Neuron (in vitro differentiated cells): ENCODE results near the gene C11orf68.

Experiments used
- H2AFZ ChIP-seq: one replicate; pipeline ENCODE4 v1.6.1; 2013; ENCODE audit warnings: low read depth, mild to moderate bottlenecking, inconsistent platforms, low read length, moderate library complexity
- H3K27me3 ChIP-seq: one replicate; pipeline ENCODE4 v1.6.1; 2013; ENCODE audit warnings: low read length; ENCODE audit not compliant: insufficient read depth
- H3K36me3 ChIP-seq: one replicate; pipeline ENCODE4 v1.6.1; 2013; ENCODE audit warnings: low read length; ENCODE audit not compliant: insufficient read depth
- H3K4me1 ChIP-seq: one replicate; pipeline ENCODE4 v1.6.1; 2013; ENCODE audit warnings: low read length; ENCODE audit not compliant: insufficient read depth
- H3K4me3 ChIP-seq: 2 replicates; pipeline ENCODE4 v1.5.1; 2013; ENCODE audit warnings: mild to moderate bottlenecking, low read length, moderate library complexity
- H3K9me3 ChIP-seq: one replicate; pipeline ENCODE4 v1.6.1; 2013; ENCODE audit warnings: low read length

C11orf68 gene

DNA sequence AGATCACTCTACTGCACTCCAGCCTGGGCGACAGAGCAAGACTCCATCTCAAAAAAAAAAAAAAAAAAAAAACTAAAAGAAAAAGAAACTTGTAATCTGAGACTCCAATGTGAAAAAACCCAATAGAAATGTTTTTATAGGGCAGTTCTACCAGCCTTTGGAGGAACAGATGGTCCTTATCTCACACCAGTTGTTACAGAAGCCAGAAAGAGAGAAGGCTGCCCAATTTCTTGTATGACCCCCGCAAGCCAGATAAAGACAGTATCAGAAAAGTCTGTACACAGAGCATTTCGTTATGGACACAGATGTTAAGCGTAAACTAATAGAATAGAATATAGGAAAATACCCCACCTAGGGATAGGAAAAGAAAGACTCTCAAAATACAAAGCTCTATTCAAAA lies 15.2 kb upstream of the C11orf68 start:
- Histone ChIP-seq H3K27me3 (no peaks in the 10 kb centered on the region), H2AFZ (no peak overlapping the region), H3K36me3 (no peaks in the 10 kb centered on the region), H3K4me1 (peaks cover 4% of the 10 kb centered on the region), H3K9me3 (no peaks in the 10 kb centered on the region), H3K4me3 (no peak overlapping the region)

GRCh38 chr11:65932558-65932919 lies 13.7 kb upstream of the C11orf68 start:
- no peaks in the 10 kb centered on the region for H3K36me3 ChIP-seq
- H3K4me1 ChIP-seq, result peaks cover 2% of the 10 kb centered on the region
- no peaks in the 10 kb centered on the region for H3K9me3 ChIP-seq
- peak overlapping the region; percentile 43 for H2AFZ ChIP-seq
- H3K4me3 ChIP-seq, result no peak overlapping the region
- H3K27me3 ChIP-seq, result no peaks in the 10 kb centered on the region

DNA sequence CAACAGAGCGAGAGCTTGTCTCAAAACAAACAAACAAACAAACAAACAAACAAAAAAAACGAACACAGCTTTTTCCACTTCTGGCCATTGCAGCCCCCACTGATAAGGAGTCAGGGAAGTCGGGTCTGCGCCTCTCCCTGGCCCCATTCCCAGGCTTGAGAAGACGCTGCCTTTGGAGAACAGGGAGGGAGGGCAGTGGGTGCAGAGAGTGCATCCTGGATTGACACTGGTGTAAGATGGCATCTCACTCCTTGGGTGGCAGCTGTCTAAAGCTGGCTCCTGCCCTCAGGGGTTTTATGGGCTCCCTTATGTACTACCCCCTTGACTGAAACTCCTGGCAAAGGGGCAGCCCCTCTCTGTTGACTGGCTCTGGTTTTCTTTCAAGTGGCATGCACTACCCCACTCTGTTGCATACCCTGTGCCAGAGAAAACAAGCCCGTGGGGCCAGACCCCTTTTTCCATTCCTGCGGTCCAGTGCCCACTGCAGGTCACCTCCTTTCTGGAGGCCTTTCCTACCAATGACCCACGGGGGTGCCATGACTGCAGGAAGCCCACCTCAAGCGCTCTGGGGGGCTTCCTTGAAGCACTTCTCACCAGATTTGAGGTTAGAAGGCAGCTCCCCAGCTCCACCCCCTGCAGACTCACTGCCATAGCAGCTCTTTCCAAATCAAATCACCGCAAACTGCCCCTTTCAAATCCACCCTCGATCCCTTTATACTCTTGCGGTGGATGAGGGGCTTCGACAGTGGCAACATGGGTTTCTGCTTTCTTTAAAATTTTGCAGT lies 13.1 kb upstream of the C11orf68 start:
- Histone ChIP-seq H3K9me3 (no peaks in the 10 kb centered on the region), H3K4me1 (no peaks in the 10 kb centered on the region), H2AFZ (peak overlapping the region; percentile 43), H3K4me3 (no peak overlapping the region), H3K27me3 (no peaks in the 10 kb centered on the region), H3K36me3 (no peaks in the 10 kb centered on the region)

GRCh38 chr11:65928667-65929066 lies 9.8 kb upstream of the C11orf68 start:
- Histone ChIP-seq H3K27me3 (no peaks in the 10 kb centered on the region), H3K4me1 (no peaks in the 10 kb centered on the region), H3K36me3 (no peaks in the 10 kb centered on the region), H2AFZ (no peak overlapping the region), H3K4me3 (no peak overlapping the region), H3K9me3 (no peaks in the 10 kb centered on the region)

DNA sequence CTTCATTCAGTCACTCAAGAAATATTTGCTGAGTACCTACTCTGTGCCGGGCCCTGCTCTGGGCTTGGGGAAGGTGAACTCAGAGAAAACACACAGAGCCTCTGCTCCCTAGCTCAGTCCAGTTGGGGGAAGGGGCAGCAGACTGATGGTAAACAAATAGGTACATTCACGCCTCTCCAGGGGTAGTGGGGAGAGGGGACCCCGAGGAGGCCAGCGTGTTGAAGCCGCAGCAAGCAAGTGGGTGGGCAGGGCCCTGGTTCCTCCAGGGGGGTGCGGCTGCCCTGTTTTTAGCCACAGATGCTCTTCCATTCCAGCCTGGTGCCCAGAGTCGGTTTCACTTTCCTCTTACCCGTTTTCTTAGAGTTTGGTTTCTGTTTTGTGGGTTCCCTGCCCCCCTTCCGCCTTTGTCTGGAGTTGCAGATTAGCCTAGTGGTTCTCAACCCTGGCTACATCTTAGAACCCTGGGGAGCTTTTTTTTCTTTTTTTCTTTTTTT lies 9.1 kb upstream of the C11orf68 start:
- peaks cover under 1% of the 10 kb centered on the region for H3K36me3 ChIP-seq
- no peak overlapping the region for H3K4me3 ChIP-seq
- H2AFZ ChIP-seq, result no peak overlapping the region
- no peaks in the 10 kb centered on the region for H3K27me3 ChIP-seq
- no peaks in the 10 kb centered on the region for H3K9me3 ChIP-seq
- no peaks in the 10 kb centered on the region for H3K4me1 ChIP-seq

DNA sequence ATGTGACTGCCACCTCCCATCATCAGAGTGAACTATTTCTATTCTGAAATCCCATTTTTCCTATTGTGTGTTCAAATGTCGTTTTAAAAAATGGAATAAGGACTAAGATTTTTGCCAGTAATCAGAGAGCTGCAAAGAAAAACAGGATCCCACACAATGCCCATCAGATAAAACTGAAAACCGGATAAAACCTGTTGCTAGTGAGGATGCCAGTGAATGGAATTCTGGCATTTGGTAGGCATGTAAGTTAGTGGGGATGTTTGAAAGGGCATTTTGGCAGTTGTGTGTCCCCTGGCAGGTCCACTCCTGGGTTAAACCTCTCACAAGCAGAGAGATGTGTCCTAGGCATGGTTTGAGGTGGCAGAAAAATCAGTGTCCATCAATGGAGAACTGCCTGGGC lies 6.5 kb upstream of the C11orf68 start:
- no peaks in the 10 kb centered on the region for H3K9me3 ChIP-seq
- H3K36me3 ChIP-seq, result peaks cover 13% of the 10 kb centered on the region
- peaks cover 5% of the 10 kb centered on the region for H3K4me1 ChIP-seq
- no peak overlapping the region for H2AFZ ChIP-seq
- H3K27me3 ChIP-seq, result no peaks in the 10 kb centered on the region
- no peak overlapping the region for H3K4me3 ChIP-seq

- no peaks in the 10 kb centered on the region for H3K27me3 ChIP-seq
- no peak overlapping the region for H2AFZ ChIP-seq
- peaks cover 20% of the 10 kb centered on the region for H3K4me1 ChIP-seq
- H3K36me3 ChIP-seq, result peaks cover 15% of the 10 kb centered on the region
- H3K9me3 ChIP-seq, result no peaks in the 10 kb centered on the region
- no peak overlapping the region for H3K4me3 ChIP-seq
Measured at GRCh38 chr11:65922565-65922964, 3.7 kb upstream of the C11orf68 start.

- peaks cover 17% of the 10 kb centered on the region for H3K36me3 ChIP-seq
- no peak overlapping the region for H3K4me3 ChIP-seq
- peaks cover 23% of the 10 kb centered on the region for H3K4me1 ChIP-seq
- H2AFZ ChIP-seq, result no peak overlapping the region
- no peaks in the 10 kb centered on the region for H3K27me3 ChIP-seq
- H3K9me3 ChIP-seq, result no peaks in the 10 kb centered on the region
Measured at GRCh38 chr11:65921876-65922275, 3.0 kb upstream of the C11orf68 start.

DNA sequence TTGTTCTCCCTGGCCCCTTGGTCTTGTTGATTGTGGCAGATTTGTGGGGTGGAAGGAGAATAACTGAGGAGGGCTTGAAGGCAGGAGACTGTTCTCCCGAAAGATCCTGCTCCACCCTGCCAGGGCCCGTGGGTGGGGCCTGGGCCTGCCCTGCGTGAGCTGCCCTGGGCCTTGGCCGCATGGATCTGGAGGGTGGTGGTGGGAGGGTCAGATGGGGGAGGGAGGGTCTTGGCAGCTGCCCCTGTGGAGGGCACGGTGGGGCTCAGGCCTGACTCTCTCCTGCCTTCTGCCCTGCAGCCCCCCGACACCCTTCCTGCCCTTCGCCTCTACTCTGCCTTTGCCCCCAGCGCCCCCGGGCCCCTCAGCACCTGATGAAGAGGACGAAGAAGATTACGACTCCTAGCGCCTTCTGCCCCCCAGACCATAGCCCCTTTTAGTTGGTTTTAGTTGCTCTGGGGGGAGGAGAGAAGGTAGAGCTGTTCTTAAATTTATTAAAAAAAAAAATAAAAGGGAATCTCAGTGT lies 2.2 kb upstream of the C11orf68 start:
- Histone ChIP-seq H3K4me1 (peaks cover 23% of the 10 kb centered on the region), H2AFZ (no peak overlapping the region), H3K27me3 (no peaks in the 10 kb centered on the region), H3K36me3 (peaks cover 17% of the 10 kb centered on the region), H3K9me3 (no peaks in the 10 kb centered on the region), H3K4me3 (no peak overlapping the region)

- Histone ChIP-seq H3K27me3 (no peaks in the 10 kb centered on the region), H3K36me3 (peaks cover 17% of the 10 kb centered on the region), H3K4me1 (peaks cover 23% of the 10 kb centered on the region), H2AFZ (no peak overlapping the region), H3K4me3 (peak overlapping the region; percentile 83), H3K9me3 (no peaks in the 10 kb centered on the region)
Measured at GRCh38 chr11:65920372-65920802, 1.5 kb upstream of the C11orf68 start.

GRCh38 chr11:65919573-65920371 lies 910 bp upstream of the C11orf68 start:
- Histone ChIP-seq H3K4me3 (peak overlapping the region; percentile 83), H3K27me3 (no peaks in the 10 kb centered on the region), H3K9me3 (no peaks in the 10 kb centered on the region), H2AFZ (peak overlapping the region; percentile 83), H3K4me1 (peaks cover 23% of the 10 kb centered on the region), H3K36me3 (peaks cover 17% of the 10 kb centered on the region)

- Histone ChIP-seq H3K9me3 (no peaks in the 10 kb centered on the region), H3K27me3 (no peaks in the 10 kb centered on the region), H3K36me3 (peaks cover 17% of the 10 kb centered on the region), H2AFZ (peak within 1 kb of the TSS; percentile 83), H3K4me1 (peaks cover 23% of the 10 kb centered on the region), H3K4me3 (peak within 1 kb of the TSS; percentile 96)
Measured at GRCh38 chr11:65919141-65919572, 295 bp upstream of the C11orf68 start, which contains the start of gene DRAP1. Gene DRAP1, plus strand, starts transcription at chr11:65919426. Its CDS starts 76 bp downstream, at chr11:65919502.
